A673 (cell line): ENCODE data around the gene ZIC1. TPM values are rescaled to one million over a fixed set of nuclear protein-coding genes. Genes with fewer than 3 reads are reported as not detected.

Experiments
- BruUV-seq: library from RNA; stranded (reverse); fragments of 400-500 nt; replicated peaks from 2 replicates; lab custom pipeline; 2021; lab: Mats Ljungman, UMichigan
- CTCF ChIA-PET: fragments of 300-600 bp; sonication (Branson Sonifier 250); formaldehyde crosslinking; loops from one replicate; lab custom pipeline; 2022; ENCODE audit warnings: antibody characterized with exemption; lab: Charles Lee
- POLR2A ChIA-PET: fragments of 300-600 bp; sonication (Branson Sonifier 250); formaldehyde crosslinking; loops from one replicate; lab custom pipeline; 2022; ENCODE audit warnings: antibody characterized with exemption; ENCODE audit not compliant: low non-redundant PET; lab: Charles Lee
- DNase-seq: peaks from one replicate; pipeline ENCODE4 v3.0.0-alpha.2; 2015; ENCODE audit warnings: low spot score
- H3K27ac ChIP-seq: fragments of 200-600 bp; sonication (generic); 2 replicates; pipeline ENCODE4 v1.5.1; 2016; ENCODE audit warnings: mixed run types, low read depth, mild to moderate bottlenecking, mixed read lengths, antibody characterized with exemption, low read length; ENCODE audit not compliant: poor library complexity, severe bottlenecking
- H3K27me3 ChIP-seq: fragments of 200-600 bp; sonication (generic); replicated peaks from 2 replicates; pipeline ENCODE4 v1.6.1; 2017; ENCODE audit warnings: mixed run types, low read depth, mild to moderate bottlenecking, mixed read lengths, antibody characterized with exemption, low read length; ENCODE audit not compliant: insufficient read depth, poor library complexity
- H3K36me3 ChIP-seq: fragments of 200-600 bp; sonication (generic); 2 replicates; pipeline ENCODE4 v1.6.1; 2016; ENCODE audit warnings: mixed run types, mild to moderate bottlenecking, mixed read lengths, antibody characterized with exemption, low read length; ENCODE audit not compliant: insufficient read depth, poor library complexity, severe bottlenecking
- H3K4me1 ChIP-seq: fragments of 200-600 bp; sonication (generic); 2 replicates; pipeline ENCODE4 v1.6.1; 2017; ENCODE audit warnings: mixed run types, mild to moderate bottlenecking, mixed read lengths, antibody characterized with exemption, low read length; ENCODE audit not compliant: insufficient read depth, poor library complexity, severe bottlenecking
- H3K4me3 ChIP-seq: fragments of 200-600 bp; sonication (generic); 2 replicates; pipeline ENCODE4 v1.5.1; 2016; ENCODE audit warnings: low read depth, mixed run types, mild to moderate bottlenecking, mixed read lengths, low read length; ENCODE audit not compliant: poor library complexity, severe bottlenecking
- H3K9me3 ChIP-seq: fragments of 200-600 bp; sonication (generic); 2 replicates; pipeline ENCODE4 v1.6.1; 2016; ENCODE audit warnings: mixed run types, low read depth, mild to moderate bottlenecking, mixed read lengths, antibody characterized with exemption, low read length; ENCODE audit not compliant: poor library complexity, severe bottlenecking
- CTCF ChIP-seq: fragments of 300-800, 200-600 bp; sonication (generic); conservative IDR thresholded peaks from 2 replicates; pipeline ENCODE4 v1.5.1; 2017; ENCODE audit warnings: low read depth, mild to moderate bottlenecking, antibody characterized with exemption, low read length, moderate library complexity, mixed read lengths
- EZH2 ChIP-seq: fragments of 200-600 bp; sonication (generic); IDR thresholded peaks from 2 replicates; pipeline ENCODE4 v1.6.1; 2017; ENCODE audit warnings: borderline replicate concordance, low read depth, mild to moderate bottlenecking, mixed read lengths, antibody characterized with exemption, low read length; ENCODE audit not compliant: poor library complexity, severe bottlenecking
- intact Hi-C: fragments of 100-400 bp; cut with micrococcal nuclease; formaldehyde crosslinking; loops from one replicate; pipeline ENCODE4 v1.10.0; 2022; ENCODE audit not compliant: unreplicated experiment
- total RNA-seq: library from RNA; stranded (reverse); gene quantifications from 2 replicates; pipeline ENCODE4 v1.2.3, GENCODE V29; 2021

ZIC1 gene
- total RNA-seq, 1 experiment from 2014 or later = 1.4 TPM

GRCh38 chr3:147400999-147401398, 8.2 kb upstream of the ZIC1 start:
- H3K9me3 ChIP-seq = no peaks in the 10 kb centered on the region
- no peak for TF ChIP-seq EZH2
- TF ChIP-seq CTCF = no peak
- CTCF ChIA-PET = interaction anchor here (1.5 kb wide), 1 partner anchor 17 kb away, joined by 10 read pairs; no protein-coding TSS in a partner anchor
- no TSS peak for BruUV-seq
- no peak overlapping the region for H3K27ac ChIP-seq
- intact Hi-C loops = no loop called here
- POLR2A ChIA-PET = no interaction called here
- H3K4me1 ChIP-seq = no peaks in the 10 kb centered on the region
- H3K4me3 ChIP-seq = no peak overlapping the region
- no peak for DNase-seq
- H3K27me3 ChIP-seq = peaks cover 78% of the 10 kb centered on the region
- H3K36me3 ChIP-seq = no peaks in the 10 kb centered on the region

GRCh38 chr3:147401421-147401820, 7.7 kb upstream of the ZIC1 start:
- POLR2A ChIA-PET = no interaction called here
- no peaks in the 10 kb centered on the region for H3K9me3 ChIP-seq
- DNase-seq = no peak
- TF ChIP-seq EZH2 = no peak
- TF ChIP-seq CTCF = no peak
- H3K4me3 ChIP-seq = no peak overlapping the region
- intact Hi-C loops = no loop called here
- H3K36me3 ChIP-seq = no peaks in the 10 kb centered on the region
- CTCF ChIA-PET = no interaction called here
- no peak overlapping the region for H3K27ac ChIP-seq
- H3K4me1 ChIP-seq = no peaks in the 10 kb centered on the region
- peaks cover 78% of the 10 kb centered on the region for H3K27me3 ChIP-seq
- no TSS peak for BruUV-seq

- Histone ChIP-seq H3K36me3 (no peaks in the 10 kb centered on the region), H3K4me1 (no peaks in the 10 kb centered on the region), H3K27me3 (peaks cover 78% of the 10 kb centered on the region), H3K4me3 (no peak overlapping the region), H3K27ac (no peak overlapping the region), H3K9me3 (no peaks in the 10 kb centered on the region)
- CTCF ChIA-PET = no interaction called here
- TF ChIP-seq CTCF (no peak), EZH2 (no peak)
- BruUV-seq = no TSS peak
- intact Hi-C loops = no loop called here
- POLR2A ChIA-PET = no interaction called here
- no peak for DNase-seq
Measured at GRCh38 chr3:147402159-147402558, 7.0 kb upstream of the ZIC1 start.
